Left lobe of liver (tissue), 2 donors: Measurements from ENCODE around the gene OGT. TPM values are rescaled to one million over a fixed set of nuclear protein-coding genes. Genes with fewer than 3 reads are reported as not detected.
A peak's percentile ranks its signal among the peaks of the same experiment; 100 is the strongest.
"Not testable (repeated sequence)": the region's sequence is repeated elsewhere in the genome, so short reads cannot be mapped to it uniquely, and the experiment has no call there.

Source experiments
- ATAC-seq: fragments of 200-7000 bp; cut with Tn5 transposase; one replicate; pipeline ENCODE4 v1.9.1; 2020; ENCODE audit warnings: mild to moderate bottlenecking, moderate library complexity
- DNase-seq: peaks from one replicate; pipeline ENCODE4 v3.0.0-alpha.2; 2020; ENCODE audit warnings: low spot score
- total RNA-seq: library from RNA; stranded (reverse); gene quantifications from one replicate; pipeline ENCODE4 v1.2.1, GENCODE V29; 2021
- donor health status: DM: no; HTN: no; CAD: no; lungs with moderate emphysema.
- donor health status: DM: no; HTN: yes; CAD: no.

Gene OGT
- 39.5 TPM for total RNA-seq

- ATAC-seq (peak; percentile 92), DNase-seq (peak; percentile 93)
These were observed at the start of gene OGT for GRCh38 chrX:71532753-71533425. Gene OGT (plus strand): TSS chrX:71533104. CDS start chrX:71533300, 196 bp downstream.

GRCh38 chrX:71487814-71488213 is 45.1 kb upstream of the OGT start:
- DNase-seq (no peak), ATAC-seq (peak; percentile 49)

- no peak for DNase-seq
- no peak for ATAC-seq
These were observed 43.4 kb upstream of the OGT start for GRCh38 chrX:71489540-71489939.

GRCh38 chrX:71492231-71493065 is 40.5 kb upstream of the OGT start:
- DNase-seq (peak; percentile 46), ATAC-seq (peak; percentile 84)

- peak; percentile 34 for DNase-seq
- ATAC-seq = peak; percentile 42
These were observed 39.7 kb upstream of the OGT start for GRCh38 chrX:71493111-71493613.

GRCh38 chrX:71495979-71496378 is 36.9 kb upstream of the OGT start:
- ATAC-seq, DNase-seq: not testable (repeated sequence)

- no peak for ATAC-seq
These were observed 36.4 kb upstream of the OGT start for GRCh38 chrX:71496476-71496875.

GRCh38 chrX:71502080-71502479 is 30.8 kb upstream of the OGT start:
- DNase-seq, ATAC-seq: not testable (repeated sequence)

More at GRCh38 chrX:71496476-71496875, 36.4 kb upstream of the OGT start:
- no peak for DNase-seq

GRCh38 chrX:71504346-71504745 is 28.6 kb upstream of the OGT start:
- ATAC-seq = no peak
- DNase-seq = no peak

GRCh38 chrX:71509289-71509688 is 23.6 kb upstream of the OGT start:
- no peak for DNase-seq

GRCh38 chrX:71510161-71510560 is 22.7 kb upstream of the OGT start:
- ATAC-seq (no peak), DNase-seq (no peak)

More at GRCh38 chrX:71509289-71509688, 23.6 kb upstream of the OGT start:
- ATAC-seq = no peak

GRCh38 chrX:71513731-71514130 is 19.2 kb upstream of the OGT start:
- ATAC-seq = not testable (repeated sequence)

GRCh38 chrX:71514367-71515037 is 18.4 kb upstream of the OGT start:
- ATAC-seq = no peak
- no peak for DNase-seq

More at GRCh38 chrX:71513731-71514130, 19.2 kb upstream of the OGT start:
- not testable (repeated sequence) for DNase-seq

- no peak for ATAC-seq
These were observed 17.9 kb upstream of the OGT start for GRCh38 chrX:71515038-71515396.

GRCh38 chrX:71525316-71525715 is 7.6 kb upstream of the OGT start:
- DNase-seq (no peak), ATAC-seq (no peak)

More at GRCh38 chrX:71515038-71515396, 17.9 kb upstream of the OGT start:
- no peak for DNase-seq

GRCh38 chrX:71532078-71532752 is 689 bp upstream of the OGT start:
- DNase-seq (peak; percentile 43), ATAC-seq (peak; percentile 20)

GRCh38 chrX:71533516-71533850 is 579 bp downstream of the OGT start:
- DNase-seq = peak; percentile 38
- peak; percentile 10 for ATAC-seq

GRCh38 chrX:71533851-71534561 is 1.1 kb downstream of the OGT start:
- DNase-seq (peak; percentile 46), ATAC-seq (peak; percentile 24)

GRCh38 chrX:71534773-71535544 is 2.1 kb downstream of the OGT start:
- DNase-seq = no peak
- no peak for ATAC-seq
